T-helper 2 cell (primary cell): ENCODE data around the gene FPR1.
A peak's percentile ranks its signal among the peaks of the same experiment; 100 is the strongest.
"Not testable (repeated sequence)": the region's sequence is repeated elsewhere in the genome, so short reads cannot be mapped to it uniquely, and the experiment has no call there.

Experiments used
- DNase-seq, 5 experiments: peaks; one replicate each; pipeline versions ENCODE4 v3.0.0 to v3.0.0-alpha.2; 2012 to 2022

The FPR1 gene

DNA sequence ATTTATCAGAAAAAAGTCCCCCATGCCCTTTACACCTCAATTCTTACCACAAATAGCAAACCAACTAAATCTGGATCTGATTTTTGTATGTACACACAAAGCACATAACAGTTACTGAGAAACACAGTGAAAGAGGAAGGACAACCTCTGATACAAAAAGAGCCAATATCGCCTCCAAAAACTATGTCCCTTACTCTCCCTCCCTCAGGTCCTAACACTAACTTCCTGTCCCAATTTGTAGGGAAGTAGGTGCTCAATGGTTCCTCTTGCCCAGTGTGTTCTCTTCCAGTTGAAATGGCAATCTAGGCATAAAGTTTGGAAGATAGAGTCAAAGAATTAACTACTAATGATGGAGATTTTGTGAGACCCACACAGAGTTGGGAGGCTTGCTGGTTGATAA lies 27.5 kb upstream of the FPR1 start:
- no peak for DNase-seq

GRCh38 chr19:51777570-51778462 lies 26.1 kb upstream of the FPR1 start:
- DNase-seq = peak in 2 of 5 experiments; percentile 6 to 66

DNA sequence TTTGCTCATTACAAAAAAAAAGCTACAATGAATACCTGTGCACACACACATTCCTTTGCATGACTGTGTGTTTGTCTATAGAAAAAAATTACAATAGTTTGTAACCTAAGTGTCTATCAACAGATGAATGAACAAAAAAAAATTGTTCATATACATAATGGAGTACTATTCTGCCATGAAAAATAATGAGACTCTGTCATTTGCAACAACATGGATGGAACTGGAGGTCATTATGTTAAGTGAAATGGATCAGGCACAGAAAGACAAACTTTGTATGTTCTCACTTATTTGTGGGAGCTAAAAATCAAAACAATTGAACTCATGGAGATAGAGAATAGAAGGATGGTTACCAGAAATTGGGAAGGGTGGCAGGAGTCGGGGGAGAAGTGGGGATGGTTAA lies 24.9 kb upstream of the FPR1 start:
- DNase-seq = not testable (repeated sequence)

GRCh38 chr19:51772977-51773376 lies 21.3 kb upstream of the FPR1 start:
- DNase-seq = no peak

GRCh38 chr19:51771376-51772130 lies 19.9 kb upstream of the FPR1 start:
- DNase-seq = no peak

- DNase-seq = no peak
Measured at GRCh38 chr19:51766461-51766860, 14.8 kb upstream of the FPR1 start.

DNA sequence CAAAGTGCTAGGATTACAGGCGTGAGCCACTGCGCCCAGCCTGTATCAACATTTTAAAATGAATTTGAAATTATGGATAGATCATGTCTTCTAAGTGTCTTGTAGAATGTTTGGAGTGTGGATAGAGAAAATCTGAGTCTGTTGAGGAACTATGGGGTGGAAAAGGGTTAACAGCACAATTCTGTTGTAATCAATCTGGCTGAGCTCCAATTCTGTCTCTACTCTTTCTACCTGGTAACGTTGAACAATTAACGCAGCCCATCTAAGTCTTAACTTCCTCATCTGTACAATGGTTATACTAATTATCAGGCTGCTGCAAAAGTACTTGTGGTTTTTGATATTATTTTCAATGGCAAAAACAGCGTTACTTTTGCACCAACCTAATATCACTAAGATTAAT lies 13.4 kb upstream of the FPR1 start:
- no peak for DNase-seq

DNA sequence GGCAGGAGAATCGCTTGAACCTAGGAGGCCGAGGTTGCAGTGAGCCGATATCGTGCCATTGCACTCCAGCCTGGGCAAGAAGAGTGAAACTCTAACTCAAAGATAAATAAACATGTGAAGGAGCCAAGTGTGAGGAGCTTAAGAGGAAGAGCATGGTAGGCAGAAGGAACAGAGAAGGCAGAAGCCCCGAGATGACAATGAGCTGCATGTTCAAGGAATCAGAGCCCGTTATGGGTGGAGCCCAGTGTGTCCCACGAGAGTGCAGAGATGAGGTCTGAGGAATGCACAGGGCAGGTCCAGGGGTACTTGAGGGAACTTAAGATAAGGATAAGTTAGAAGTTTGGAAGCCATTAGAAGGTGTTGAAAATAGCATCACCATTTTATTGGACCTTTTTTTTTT lies 10.0 kb upstream of the FPR1 start:
- DNase-seq = no peak

DNA sequence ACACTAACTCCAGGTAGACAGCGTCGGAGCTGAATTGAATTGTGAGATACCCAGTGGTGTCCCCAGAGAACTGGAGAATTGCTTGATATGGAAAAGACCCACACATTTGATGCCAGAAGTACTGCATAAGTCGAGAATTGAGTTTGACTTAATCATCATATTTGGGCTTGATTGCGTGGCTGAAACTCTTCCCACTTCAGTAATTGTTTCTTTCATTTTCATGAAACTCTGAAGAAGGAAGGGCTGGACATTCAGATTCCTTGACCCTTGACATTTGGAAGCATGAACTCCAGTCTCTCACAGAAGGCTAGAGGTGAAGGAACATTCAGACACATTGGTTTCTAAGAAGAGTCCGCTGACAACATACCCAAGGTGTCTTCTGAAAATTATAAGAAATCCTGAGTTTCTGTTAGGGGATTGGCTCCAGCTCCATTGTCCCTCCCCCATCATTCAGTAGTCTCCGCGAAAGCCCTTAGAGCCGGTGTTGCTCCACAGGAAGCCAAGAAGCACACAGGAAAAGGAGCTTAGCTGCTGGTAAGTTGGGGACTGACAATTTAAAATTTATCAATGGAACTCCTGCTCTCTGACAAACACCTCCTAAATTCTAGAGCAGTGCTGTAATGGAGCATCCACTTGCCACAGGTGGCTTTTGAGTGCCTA lies 9.1 kb upstream of the FPR1 start, which contains the start of gene FPR2:
FPR2 (plus strand) TSS at position 484 of the 660 bp plus-strand sequence. CDS start 7,479 bp downstream, outside the sequence.
- DNase-seq = no peak

- DNase-seq = no peak
Measured at GRCh38 chr19:51755571-51755970, 3.9 kb upstream of the FPR1 start.

DNA sequence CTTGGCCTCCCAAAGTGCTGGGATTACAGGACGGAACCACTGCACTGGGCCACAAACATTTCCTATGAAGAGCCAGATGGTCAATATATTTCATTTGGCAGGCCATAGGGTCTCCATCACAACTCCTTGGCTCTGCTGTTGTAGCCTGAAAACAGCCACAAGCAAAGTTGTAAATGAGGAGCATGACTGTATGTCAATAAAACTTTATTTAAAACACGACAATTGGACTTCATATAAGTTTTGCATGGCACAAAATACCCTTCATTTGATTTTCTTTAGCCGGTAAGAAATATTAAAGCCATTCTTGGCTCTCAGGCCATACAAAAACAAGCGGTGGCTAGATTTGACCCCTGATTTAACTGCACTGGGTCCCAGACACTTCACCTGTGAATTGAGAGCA lies 3.1 kb upstream of the FPR1 start:
- no peak for DNase-seq

DNA sequence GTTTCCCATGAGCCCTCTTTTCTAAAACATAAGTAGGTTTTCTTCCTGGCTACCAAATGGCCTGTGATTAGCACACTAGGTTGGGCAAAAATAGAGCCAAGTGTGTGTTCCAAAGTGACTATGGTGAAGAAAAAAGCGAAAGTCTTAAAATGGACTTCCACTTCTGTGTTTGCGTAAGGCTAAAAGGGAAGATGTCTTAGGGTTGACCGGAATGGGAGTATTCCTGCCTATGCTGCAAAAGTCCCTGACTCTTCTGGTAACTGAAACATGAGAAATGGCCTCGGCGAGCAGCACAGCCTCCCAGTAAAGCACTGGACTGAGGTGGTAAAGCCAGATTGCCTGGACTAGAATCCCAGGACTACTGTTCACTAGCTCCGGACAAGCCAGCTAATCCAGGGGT lies 2.4 kb upstream of the FPR1 start:
- no peak for DNase-seq

- no peak for DNase-seq
Measured at GRCh38 chr19:51750400-51751094, 1.1 kb downstream of the FPR1 start.

DNA sequence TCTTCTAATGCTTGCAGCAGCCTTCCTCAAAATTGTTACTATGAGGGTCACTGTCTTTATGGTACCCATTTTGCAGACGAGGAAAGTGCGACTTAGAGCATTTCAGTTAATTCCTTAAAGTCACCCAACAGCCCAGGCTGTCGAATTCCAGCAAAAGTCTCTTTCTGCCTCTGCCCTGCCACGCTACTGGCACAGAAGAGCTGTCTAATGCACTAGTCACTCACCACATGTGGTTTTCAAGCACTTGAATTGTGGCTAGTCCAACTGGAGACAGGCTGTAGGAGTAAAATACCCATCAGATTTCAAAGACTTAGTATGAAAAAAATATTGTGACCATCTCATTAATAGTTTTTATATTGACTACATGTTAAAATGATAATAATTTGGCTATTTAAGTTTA lies 1.7 kb downstream of the FPR1 start:
- DNase-seq = no peak

DNA sequence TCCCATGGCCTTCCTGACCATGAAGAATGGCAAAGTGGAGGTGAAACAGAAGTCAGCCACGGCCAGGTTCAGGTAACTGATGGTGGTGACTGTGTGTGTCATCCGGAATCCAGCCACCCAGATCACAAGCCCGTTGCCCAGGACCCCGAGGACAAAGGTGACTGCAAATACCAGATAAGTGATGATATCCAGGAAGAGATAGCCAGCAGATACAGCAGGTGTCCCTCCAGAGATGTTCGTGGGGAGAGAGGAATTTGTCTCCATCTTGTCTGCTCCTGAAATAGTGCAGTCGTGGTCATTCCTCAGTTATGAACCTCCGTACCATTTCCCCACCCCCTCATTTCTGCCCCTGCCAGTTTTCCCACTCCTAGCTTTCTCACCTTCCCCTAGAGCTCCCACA lies 4.9 kb downstream of the FPR1 start:
- DNase-seq = no peak

GRCh38 chr19:51743405-51743804 lies 8.3 kb downstream of the FPR1 start:
- DNase-seq = no peak

DNA sequence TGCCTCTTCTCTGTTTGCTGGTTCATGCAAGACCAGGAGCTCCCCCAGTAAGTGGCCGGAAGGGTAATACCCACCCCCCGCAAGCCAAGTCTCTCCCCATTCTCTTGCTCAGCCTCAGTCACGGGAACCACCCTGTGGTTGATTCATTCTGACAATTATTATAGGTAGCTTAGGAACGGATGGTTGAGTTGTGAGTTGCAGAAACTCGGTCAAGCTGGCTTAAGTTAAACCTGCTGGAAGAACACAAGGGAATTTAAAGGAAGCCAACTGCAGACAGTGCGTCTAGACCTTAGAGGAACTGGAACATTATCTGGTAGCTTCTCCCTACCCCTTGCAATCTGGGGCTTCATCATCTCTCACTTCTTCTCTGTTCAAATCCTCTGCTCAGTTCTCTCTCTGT lies 8.9 kb downstream of the FPR1 start:
- DNase-seq = no peak

- DNase-seq = no peak
Measured at GRCh38 chr19:51740356-51740755, 11.3 kb downstream of the FPR1 start.

DNA sequence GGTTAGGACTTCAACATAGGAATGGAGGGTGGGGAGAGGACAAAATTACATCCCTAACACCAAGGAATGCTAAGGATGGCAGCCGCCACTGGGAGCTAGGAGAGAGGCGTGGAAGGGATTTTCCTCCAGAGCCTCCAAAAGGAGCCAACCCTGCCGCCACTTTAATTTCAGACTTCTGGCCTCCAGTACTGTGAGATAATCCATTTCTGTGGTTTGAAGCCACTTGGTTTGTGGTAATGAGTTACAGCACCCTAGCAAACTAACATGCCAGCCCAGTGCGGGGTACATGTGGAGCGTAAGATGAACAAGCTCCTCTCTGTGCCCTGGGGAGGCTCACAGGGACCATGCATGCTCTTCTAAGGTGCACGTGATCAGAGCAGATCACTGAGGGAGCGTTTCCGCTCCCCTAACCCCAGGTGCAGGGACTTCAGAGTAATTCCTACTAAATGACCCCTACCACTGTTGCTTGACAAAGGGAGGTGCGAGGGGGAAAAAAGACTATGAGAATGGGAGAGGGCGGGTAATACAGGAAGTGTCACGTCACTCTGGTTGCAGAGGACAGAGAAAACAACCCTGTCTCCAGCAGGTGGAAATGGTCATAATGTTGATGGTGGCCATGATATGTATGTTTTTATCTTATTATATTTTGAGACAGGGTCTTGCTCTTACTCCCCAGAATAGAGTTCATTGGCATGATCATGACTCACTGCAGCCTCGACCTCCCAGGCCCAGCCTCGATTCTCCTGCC lies 12.0 kb downstream of the FPR1 start:
- DNase-seq = no peak

- DNase-seq = not testable (repeated sequence)
Measured at GRCh38 chr19:51738523-51738922, 13.2 kb downstream of the FPR1 start.

GRCh38 chr19:51737924-51738323 lies 13.8 kb downstream of the FPR1 start:
- DNase-seq = no peak

GRCh38 chr19:51737389-51737788 lies 14.3 kb downstream of the FPR1 start:
- DNase-seq = no peak
